Measurements from ENCODE around the gene TBXA2R. TPM values are rescaled to one million over a fixed set of nuclear protein-coding genes. Genes with fewer than 3 reads are reported as not detected.
"Not testable (repeated sequence)": the region's sequence is repeated elsewhere in the genome, so short reads cannot be mapped to it uniquely, and the experiment has no call there.

Gene TBXA2R
- total and polyA plus RNA-seq, 2 of the 4 experiments (the other 2 are of a cell fraction), result 0.36 to 2.3 TPM

DNA sequence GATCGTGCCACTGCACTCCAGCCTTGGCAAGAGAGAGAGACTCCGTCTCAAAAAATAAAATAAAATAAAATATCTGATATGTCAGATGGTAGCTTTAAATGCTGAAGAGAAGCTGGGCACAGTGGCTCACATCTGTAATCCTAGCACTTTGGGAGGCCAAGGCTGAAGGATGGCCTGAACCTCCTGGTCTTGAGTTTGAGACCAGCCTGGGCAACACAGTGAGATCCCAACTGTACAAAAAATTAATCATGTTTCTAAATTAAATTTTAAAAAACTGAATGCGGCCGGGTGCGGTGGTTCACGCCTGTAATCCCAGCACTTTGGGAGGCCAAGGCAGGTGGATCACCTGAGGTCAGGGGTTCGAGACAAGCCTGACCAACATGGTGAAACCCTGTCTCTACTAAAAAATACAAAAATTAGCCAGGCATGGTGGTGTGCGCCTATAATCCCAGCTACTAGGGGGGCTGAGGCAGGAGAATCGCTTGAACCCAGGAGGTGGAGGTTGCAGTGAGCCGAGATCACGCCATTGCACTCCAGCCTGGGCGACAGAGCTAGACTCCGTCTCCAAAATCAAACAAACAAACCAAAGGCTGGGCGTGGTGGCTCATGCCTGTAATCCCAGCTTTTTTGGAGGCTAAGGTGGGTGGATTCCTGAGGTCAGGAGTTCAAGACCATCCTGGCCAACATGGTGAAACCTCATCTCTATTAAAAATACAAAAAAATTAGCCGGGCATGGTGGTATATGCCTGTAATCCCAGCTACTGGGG, 22.5 kb downstream of the TBXA2R start:
- H2BK15ac ChIP-seq (ENCODE audit: low read depth, low read length); H3K14ac ChIP-seq (replicated peaks; ENCODE audit: low read depth, low read length); H3K9me1 ChIP-seq (ENCODE audit: insufficient read depth, low read length); H3K4me3 ChIP-seq (ENCODE audit: insufficient read depth, low read depth, low read length); H2BK20ac ChIP-seq (ENCODE audit: low read depth, low read length); H3K4me1 ChIP-seq (ENCODE audit: control insufficient read depth, insufficient read depth, low read length); H4K5ac ChIP-seq (ENCODE audit: low read depth, low read length); ATAC-seq (ENCODE audit: low read depth); H3K4me2 ChIP-seq (ENCODE audit: low read depth, low read length); in situ Hi-C loops (cut with MboI; ENCODE audit: low sequenced_read_pairs); H3K79me1 ChIP-seq (ENCODE audit: low read depth in 1 of 2, low read length in 2 of 2); DNase-seq; H2AK5ac ChIP-seq (ENCODE audit: low read depth, low read length); POLR2A ChIA-PET (ENCODE audit: unreplicated experiment); dilution Hi-C loops (cut with HindIII; ENCODE audit: low sequenced_read_pairs, unreplicated experiment); H3K23ac ChIP-seq (ENCODE audit: low read depth, low read length); H2BK5ac ChIP-seq (ENCODE audit: low read depth, low read length, poor library complexity, severe bottlenecking); H2BK120ac ChIP-seq (ENCODE audit: low read depth, low read length); H4K91ac ChIP-seq (ENCODE audit: insufficient read depth, low read depth, low read length); H2AK9ac ChIP-seq (replicated peaks; ENCODE audit: low read depth, low read length, poor library complexity); H4K8ac ChIP-seq (ENCODE audit: low read depth in 2 of 2, low read length in 2 of 2); H3K4ac ChIP-seq (ENCODE audit: low read depth, low read length); H4K20me1 ChIP-seq (ENCODE audit: insufficient read depth, low read length); H2AFZ ChIP-seq (replicated peaks; ENCODE audit: low read length, poor library complexity); H3K27ac ChIP-seq (ENCODE audit: insufficient read depth, low read length); H3K56ac ChIP-seq (ENCODE audit: extremely low read depth, insufficient read depth, low read length); BruUV-seq (replicated peaks); H3K36me3 ChIP-seq (ENCODE audit: control insufficient read depth, insufficient read depth, low read length); H3K18ac ChIP-seq (ENCODE audit: low read depth, low read length); H3K9ac ChIP-seq (ENCODE audit: low read depth, low read length); H3K9me3 ChIP-seq (ENCODE audit: control insufficient read depth, insufficient read depth, low read length); intact Hi-C loops (cut with micrococcal nuclease): not testable (repeated sequence)
- no CpG with 5 or more reads among the region's 15 CpGs for WGBS, 2 experiments (ENCODE audit: extremely low coverage in 2 of 2, insufficient read length in 1 of 2)
- CTCF ChIA-PET, result interaction anchor here (0.8 kb wide), 1 partner anchor 8 kb away, joined by 5 read pairs; no protein-coding TSS in a partner anchor
- peaks cover 11% of the 10 kb centered on the region for H3K27me3 ChIP-seq (ENCODE audit: control insufficient read depth, insufficient read depth, low read length)

DNA sequence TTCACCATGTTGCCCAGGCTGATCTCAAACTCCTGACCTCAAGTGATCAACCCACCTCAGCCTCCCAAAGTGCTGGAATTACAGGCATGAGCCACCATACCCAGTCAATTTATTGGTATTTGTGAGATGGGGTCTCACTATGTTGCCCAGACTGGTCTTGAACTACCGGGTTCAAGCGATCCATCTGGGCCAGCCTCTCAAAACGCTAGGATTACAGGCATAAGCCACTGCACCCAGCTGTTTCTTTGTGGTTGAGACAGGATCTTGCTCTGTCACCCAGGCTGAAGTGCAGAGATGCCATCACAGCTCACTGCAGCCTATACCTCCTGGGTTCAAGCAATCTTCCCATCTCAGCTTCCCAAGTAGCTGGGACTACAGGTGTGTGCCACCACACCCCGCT, 24.9 kb downstream of the TBXA2R start:
- H3K14ac ChIP-seq (replicated peaks; ENCODE audit: low read depth, low read length); H4K91ac ChIP-seq (ENCODE audit: insufficient read depth, low read depth, low read length); H3K23ac ChIP-seq (ENCODE audit: low read depth, low read length); H4K5ac ChIP-seq (ENCODE audit: low read depth, low read length); H3K4me3 ChIP-seq (ENCODE audit: insufficient read depth, low read depth, low read length); H3K27ac ChIP-seq (ENCODE audit: insufficient read depth, low read length); H3K4me1 ChIP-seq (ENCODE audit: control insufficient read depth, insufficient read depth, low read length); H3K9me3 ChIP-seq (ENCODE audit: control insufficient read depth, insufficient read depth, low read length); H2AK5ac ChIP-seq (ENCODE audit: low read depth, low read length); H4K20me1 ChIP-seq (ENCODE audit: insufficient read depth, low read length); POLR2A ChIA-PET (ENCODE audit: unreplicated experiment); dilution Hi-C loops (cut with HindIII; ENCODE audit: low sequenced_read_pairs, unreplicated experiment); H2BK20ac ChIP-seq (ENCODE audit: low read depth, low read length); H3K9me1 ChIP-seq (ENCODE audit: insufficient read depth, low read length); H2BK15ac ChIP-seq (ENCODE audit: low read depth, low read length); H3K4ac ChIP-seq (ENCODE audit: low read depth, low read length); H2BK5ac ChIP-seq (ENCODE audit: low read depth, low read length, poor library complexity, severe bottlenecking); DNase-seq; H3K36me3 ChIP-seq (ENCODE audit: control insufficient read depth, insufficient read depth, low read length); H3K4me2 ChIP-seq (ENCODE audit: low read depth, low read length); intact Hi-C loops (cut with micrococcal nuclease); CTCF ChIA-PET; H4K8ac ChIP-seq (ENCODE audit: low read depth in 2 of 2, low read length in 2 of 2); H3K56ac ChIP-seq (ENCODE audit: extremely low read depth, insufficient read depth, low read length); H2AFZ ChIP-seq (replicated peaks; ENCODE audit: low read length, poor library complexity); H3K79me1 ChIP-seq (ENCODE audit: low read depth in 1 of 2, low read length in 2 of 2); H3K18ac ChIP-seq (ENCODE audit: low read depth, low read length); H2BK120ac ChIP-seq (ENCODE audit: low read depth, low read length); H3K9ac ChIP-seq (ENCODE audit: low read depth, low read length); BruUV-seq (replicated peaks); in situ Hi-C loops (cut with MboI; ENCODE audit: low sequenced_read_pairs); H2AK9ac ChIP-seq (replicated peaks; ENCODE audit: low read depth, low read length, poor library complexity); ATAC-seq (ENCODE audit: low read depth): not testable (repeated sequence)
- H3K27me3 ChIP-seq (ENCODE audit: control insufficient read depth, insufficient read depth, low read length), result peaks cover 11% of the 10 kb centered on the region
- 90% methylated on average over 2 of the region's 4 CpGs; no CpG with 5 or more reads in 1 of the 2 experiments for WGBS, 2 experiments (ENCODE audit: extremely low coverage in 2 of 2, insufficient read length in 1 of 2)
